Thyroid gland (tissue), 4 donors: ENCODE data around the gene NCKAP5.

Experiments
- CTCF ChIP-seq, 6 experiments: fragments of 200-600 bp in 3 of 6; fragments of 450-650 bp in 3 of 6; sonication (generic) in 3 of 6; IDR thresholded peaks; one replicate each; pipeline ENCODE4 v1.5.1; 2016 to 2019; ENCODE audit warnings: antibody characterized with exemption in 6 of 6, mild to moderate bottlenecking in 2 of 6, inconsistent platforms in 1 of 6, moderate library complexity in 1 of 6
- POLR2A ChIP-seq, 2 donors: fragments of 450-650 bp; IDR thresholded peaks; one replicate each; pipeline ENCODE4 v1.6.1; 2017; ENCODE audit warnings: antibody characterized with exemption in 2 of 2, mild to moderate bottlenecking in 2 of 2, moderate library complexity in 1 of 2

DNA sequence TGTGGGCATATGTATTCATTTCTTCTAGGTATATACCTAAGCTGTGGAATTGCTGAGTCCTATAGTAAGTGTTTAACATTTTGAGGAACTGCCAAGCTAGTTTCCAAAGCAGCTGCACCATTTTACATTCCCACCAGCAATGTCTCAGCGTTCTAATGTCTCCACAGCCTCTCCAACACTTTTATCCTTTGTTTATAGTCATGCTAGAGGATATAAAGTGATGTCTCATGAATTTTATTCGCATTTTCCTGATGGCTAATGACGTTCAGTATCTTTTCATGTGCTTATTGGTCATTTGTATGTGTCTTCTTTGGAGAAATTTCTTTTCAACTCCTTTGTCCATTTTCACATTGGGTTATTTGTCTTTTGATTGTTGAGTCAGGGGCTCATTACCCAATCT is 295.2 kb downstream of the NCKAP5 start:
- TF ChIP-seq CTCF (IDR thresholded peaks at IDR 0.05) = no peak
- no peak for TF ChIP-seq POLR2A (IDR thresholded peaks at IDR 0.05)
